ENCODE data around the gene ERI2.
A peak's percentile ranks its signal among the peaks of the same experiment; 100 is the strongest.

ERI2 gene

GRCh38 chr16:20803192-20803560, 3.1 kb downstream of the ERI2 start:
- DNase-seq (ENCODE audit: low read depth), result no peak
- TF ChIP-seq CTCF (conservative IDR thresholded peaks at IDR 0.05; ENCODE audit: low read depth, low read length), result no peak
- H3K4me3 ChIP-seq (ENCODE audit: low read length), result no peak overlapping the region

GRCh38 chr16:20801278-20801677, 5.0 kb downstream of the ERI2 start:
- no peak for TF ChIP-seq CTCF (conservative IDR thresholded peaks at IDR 0.05; ENCODE audit: low read depth, low read length)
- no peak overlapping the region for H3K4me3 ChIP-seq (ENCODE audit: low read length)
- no peak for DNase-seq (ENCODE audit: low read depth)

- no peak for DNase-seq (ENCODE audit: low read depth)
- H3K4me3 ChIP-seq (ENCODE audit: low read length), result no peak overlapping the region
- peak; percentile 56 for TF ChIP-seq CTCF (conservative IDR thresholded peaks at IDR 0.05; ENCODE audit: low read depth, low read length)
Measured at GRCh38 chr16:20799599-20799998, 6.7 kb downstream of the ERI2 start.

- TF ChIP-seq CTCF (conservative IDR thresholded peaks at IDR 0.05; ENCODE audit: low read depth, low read length), result no peak
- DNase-seq (ENCODE audit: low read depth), result no peak
- H3K4me3 ChIP-seq (ENCODE audit: low read length), result no peak overlapping the region
Measured at GRCh38 chr16:20798364-20798763, 7.9 kb downstream of the ERI2 start.

- DNase-seq (ENCODE audit: low read depth), result peak; percentile 34
- H3K4me3 ChIP-seq (ENCODE audit: low read length), result no peak overlapping the region
- no peak for TF ChIP-seq CTCF (conservative IDR thresholded peaks at IDR 0.05; ENCODE audit: low read depth, low read length)
Measured at GRCh38 chr16:20791923-20792612, 14.2 kb downstream of the ERI2 start.

- no peak overlapping the region for H3K4me3 ChIP-seq (ENCODE audit: low read length)
- no peak for TF ChIP-seq CTCF (conservative IDR thresholded peaks at IDR 0.05; ENCODE audit: low read depth, low read length)
Measured at GRCh38 chr16:20789130-20789529, 17.1 kb downstream of the ERI2 start.

GRCh38 chr16:20784204-20784603, 22.1 kb downstream of the ERI2 start:
- no peak overlapping the region for H3K4me3 ChIP-seq (ENCODE audit: low read length)
- no peak for DNase-seq (ENCODE audit: low read depth)
- no peak for TF ChIP-seq CTCF (conservative IDR thresholded peaks at IDR 0.05; ENCODE audit: low read depth, low read length)

More at GRCh38 chr16:20789130-20789529, 17.1 kb downstream of the ERI2 start:
- DNase-seq (ENCODE audit: low read depth), result no peak

Data from retinal pigment epithelial cell (primary cell).